NCI-H82 (cell line): ENCODE results near the gene XRCC1.
"Not testable (repeated sequence)": the region's sequence is repeated elsewhere in the genome, so short reads cannot be mapped to it uniquely, and the experiment has no call there.

ENCODE experiments used
- DNase-seq: peaks from one replicate; lab custom pipeline; 2025; lab: John Stamatoyannopoulos, UW

The XRCC1 gene

DNA sequence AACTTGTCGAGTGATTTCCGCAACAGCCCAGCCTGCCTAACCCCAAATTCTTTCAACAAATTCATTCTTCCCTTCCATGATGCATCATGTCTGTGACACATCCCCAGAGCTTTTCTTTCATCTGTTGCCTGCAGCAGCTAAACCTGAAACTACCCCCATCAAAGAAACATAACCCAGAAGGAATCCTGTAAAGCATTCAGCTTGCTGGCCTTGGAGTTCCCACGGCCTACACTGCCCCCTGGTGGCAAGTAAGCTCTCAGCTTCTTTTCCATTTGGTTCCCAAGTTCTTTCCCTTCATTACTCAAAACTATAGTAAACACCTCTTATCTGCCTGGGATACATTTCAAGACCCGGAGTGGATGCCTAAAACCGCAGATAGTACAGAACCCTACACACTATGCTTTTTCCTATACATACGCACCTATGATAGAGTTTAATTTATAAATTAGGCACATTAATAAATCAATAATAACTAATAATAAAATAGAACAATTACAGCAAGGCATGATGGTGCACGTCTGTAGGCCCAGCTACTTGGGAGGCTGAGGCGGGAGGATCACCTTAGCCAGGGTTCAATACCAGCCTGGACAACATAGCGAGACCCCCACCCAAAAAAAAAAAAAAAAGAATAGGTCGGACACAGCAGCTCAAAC, 55.8 kb downstream of the XRCC1 start:
- peak; percentile 85 for DNase-seq

GRCh38 chr19:43518051-43518450, 57.3 kb downstream of the XRCC1 start:
- DNase-seq = no peak

DNA sequence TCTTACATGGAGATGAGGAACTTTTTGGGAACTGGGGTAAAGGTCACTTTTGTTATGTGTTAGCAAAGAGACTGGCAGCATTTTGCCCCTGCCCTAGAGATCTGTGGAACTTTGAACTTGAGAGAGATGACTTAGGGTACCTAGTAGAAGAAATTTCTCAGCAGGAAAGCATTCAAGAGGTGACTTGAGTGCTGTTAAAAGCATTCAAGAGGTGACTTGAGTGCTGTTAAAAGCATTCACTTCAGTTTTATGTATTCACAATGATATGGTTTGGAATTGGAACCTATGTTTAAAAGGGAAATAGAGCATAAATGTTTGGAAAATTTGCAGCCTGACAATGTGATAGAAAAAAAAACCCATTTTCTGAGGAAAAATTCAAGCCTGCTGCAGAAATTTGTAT, 62.9 kb downstream of the XRCC1 start:
- DNase-seq = not testable (repeated sequence)

DNA sequence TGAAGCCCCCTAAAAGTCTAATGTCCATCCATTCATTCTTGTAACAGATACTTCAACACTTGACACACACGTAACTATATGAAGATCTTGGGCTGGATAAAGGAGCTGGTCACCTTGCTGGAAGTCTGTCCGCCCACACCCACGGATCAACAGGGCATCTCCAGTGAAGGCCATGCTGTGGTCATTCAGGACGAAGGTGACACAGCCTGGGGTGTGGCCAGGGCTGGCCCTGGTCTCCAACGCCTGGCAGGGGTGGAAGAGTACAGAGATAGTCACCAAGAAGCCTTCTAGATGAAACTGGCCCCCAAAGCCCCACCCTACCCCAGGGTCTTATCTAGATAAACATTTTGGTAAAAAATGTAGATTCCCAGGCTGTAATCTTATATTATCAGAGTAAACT, 64.0 kb downstream of the XRCC1 start:
- DNase-seq = no peak

GRCh38 chr19:43510713-43511112, 64.6 kb downstream of the XRCC1 start:
- DNase-seq = no peak

GRCh38 chr19:43507880-43508279, 67.4 kb downstream of the XRCC1 start:
- DNase-seq = no peak

DNA sequence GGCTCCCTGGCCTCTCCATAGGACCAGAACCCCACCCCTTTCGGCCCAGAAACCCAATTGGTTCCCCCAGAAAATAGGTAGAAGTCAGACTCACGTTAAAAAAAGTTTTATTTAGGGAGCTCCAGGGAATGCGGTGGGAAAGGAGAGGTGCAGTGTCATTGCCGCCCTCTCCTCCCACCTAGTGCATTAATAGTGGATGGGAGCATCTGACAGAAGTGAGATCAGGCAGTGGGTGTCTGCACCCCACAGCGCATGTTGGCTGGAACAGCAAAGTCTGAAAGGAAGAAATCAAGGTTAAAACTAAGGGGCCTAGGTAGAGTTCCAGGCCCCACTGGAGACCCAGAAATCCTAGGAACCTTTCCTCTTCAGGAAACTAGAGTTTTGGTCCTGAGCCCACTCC, 68.7 kb downstream of the XRCC1 start:
- no peak for DNase-seq

DNA sequence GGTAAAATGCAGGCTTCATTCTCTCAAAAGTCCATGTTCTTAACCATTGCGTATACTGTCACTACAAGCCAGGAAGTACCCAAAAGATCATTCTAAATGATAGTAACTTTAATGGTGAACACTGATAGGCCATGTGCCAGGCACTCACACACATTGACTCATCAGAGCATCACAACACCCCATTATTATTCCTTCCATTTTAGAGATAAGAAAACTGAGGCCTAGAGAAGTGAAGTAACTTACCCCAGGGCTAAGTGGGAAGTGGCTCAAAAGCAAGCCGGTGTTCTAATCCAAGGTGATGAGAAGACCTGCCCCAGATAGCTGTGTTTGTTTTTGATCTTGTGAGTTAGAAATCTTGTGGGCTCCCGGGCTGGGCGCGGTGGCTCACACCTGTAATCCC, 69.4 kb downstream of the XRCC1 start:
- DNase-seq = no peak

GRCh38 chr19:43505186-43505456, 70.2 kb downstream of the XRCC1 start:
- no peak for DNase-seq

- DNase-seq = peak; percentile 62
Measured at GRCh38 chr19:43504426-43505185, 70.7 kb downstream of the XRCC1 start, which contains the start of gene PHLDB3. Gene PHLDB3 (minus strand): TSS chr19:43504746. CDS start chr19:43504118, 628 bp downstream.

GRCh38 chr19:43503501-43504425, 71.6 kb downstream of the XRCC1 start:
- DNase-seq = peak; percentile 97

- no peak for DNase-seq
Measured at GRCh38 chr19:43502419-43502976, 72.8 kb downstream of the XRCC1 start.

- peak; percentile 84 for DNase-seq
Measured at GRCh38 chr19:43501661-43502418, 73.5 kb downstream of the XRCC1 start.

DNA sequence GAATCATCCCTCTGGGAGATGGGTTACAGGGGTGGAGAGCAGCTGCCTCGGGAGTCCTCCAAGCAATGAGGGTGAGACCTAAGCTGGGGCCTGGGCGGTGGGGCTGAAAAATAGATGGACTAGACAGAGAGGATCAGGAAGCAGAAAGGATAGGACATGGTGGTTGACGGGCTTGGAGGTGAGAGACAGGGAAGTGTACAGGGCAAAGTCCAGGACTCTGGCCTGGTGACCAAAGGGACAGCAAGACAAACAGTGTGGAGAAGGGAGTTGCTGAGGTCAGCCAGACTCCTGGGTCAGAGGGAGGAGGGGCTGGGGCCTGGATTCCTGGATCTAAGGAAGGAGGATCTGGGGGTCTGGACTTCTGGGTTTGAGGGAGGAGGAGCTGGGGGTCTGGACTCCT, 76.3 kb downstream of the XRCC1 start:
- no peak for DNase-seq

DNA sequence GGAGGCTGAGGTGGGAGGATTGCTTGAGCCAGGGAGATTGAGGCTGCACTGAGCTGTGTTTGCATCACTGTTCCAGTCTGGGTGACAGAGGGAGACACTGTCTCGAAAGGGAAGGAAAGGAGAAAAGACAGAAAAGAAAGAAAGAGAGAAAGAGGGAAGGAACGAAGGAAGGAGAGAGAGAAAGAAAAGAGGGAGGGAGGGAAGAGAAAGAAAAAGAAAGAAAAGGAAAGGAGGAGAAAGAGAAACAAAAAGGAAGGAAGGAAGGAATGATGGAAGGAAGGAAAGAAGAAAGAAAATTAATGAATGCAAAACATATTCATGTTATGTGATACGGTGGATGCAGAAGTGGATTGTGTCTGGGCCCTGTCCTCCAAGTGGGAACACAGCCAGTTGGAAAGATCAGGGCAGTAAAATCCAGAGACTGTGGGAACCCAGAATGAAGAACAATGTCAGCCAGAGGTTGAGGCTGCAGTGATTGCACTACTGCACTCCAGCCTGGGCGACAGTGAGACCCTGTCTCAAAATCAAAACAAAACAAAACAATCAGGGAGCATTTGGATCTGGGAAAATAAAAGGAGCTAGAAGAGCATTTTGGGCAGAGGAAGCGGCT, 77.0 kb downstream of the XRCC1 start:
- DNase-seq = no peak

GRCh38 chr19:43496960-43497359, 78.4 kb downstream of the XRCC1 start:
- DNase-seq = no peak

- DNase-seq = no peak
Measured at GRCh38 chr19:43495082-43495481, 80.2 kb downstream of the XRCC1 start.
